CD4-positive, CD25-positive, alpha-beta regulatory T cell (primary cell): ENCODE measurements around the gene MPHOSPH9. TPM values are rescaled to one million over a fixed set of nuclear protein-coding genes. Genes with fewer than 3 reads are reported as not detected.
"Not testable (repeated sequence)": the region's sequence is repeated elsewhere in the genome, so short reads cannot be mapped to it uniquely, and the experiment has no call there.

Source experiments
- ATAC-seq, 2 donors: fragments of 150-1000 bp; cut with Tn5 transposase; one replicate each; pipeline ENCODE4 v1.10.0; 2021; ENCODE audit warnings: low read depth in 2 of 2, moderate number of reproducible peaks in 2 of 2, moderate library complexity in 1 of 2
- DNase-seq, 3 donors: peaks; one replicate each; pipeline versions ENCODE4 v3.0.0 to v3.0.0-alpha.2; 2012 to 2022; ENCODE audit warnings: mixed read lengths in 1 of 3
- H3K27ac ChIP-seq: one replicate; pipeline ENCODE4 v1.7.0; 2013; ENCODE audit warnings: mild to moderate bottlenecking, low read length; ENCODE audit not compliant: insufficient read depth, poor library complexity, severe bottlenecking
- H3K27me3 ChIP-seq: one replicate; pipeline ENCODE4 v1.7.0; 2013; ENCODE audit warnings: low read length; ENCODE audit not compliant: control insufficient read depth, insufficient read depth
- H3K36me3 ChIP-seq: one replicate; pipeline ENCODE4 v1.7.0; 2013; ENCODE audit warnings: mild to moderate bottlenecking, low read length, moderate library complexity; ENCODE audit not compliant: control insufficient read depth, insufficient read depth
- H3K4me1 ChIP-seq: 2 replicates; pipeline ENCODE4 v1.7.0; 2013; ENCODE audit warnings: mild to moderate bottlenecking, low read length; ENCODE audit not compliant: insufficient read depth, control insufficient read depth, poor library complexity, severe bottlenecking
- H3K4me3 ChIP-seq: one replicate; pipeline ENCODE4 v1.7.0; 2013; ENCODE audit warnings: low read depth, mild to moderate bottlenecking, low read length, moderate library complexity
- H3K9me3 ChIP-seq, 2 experiments: 1 replicate in 1 of 2; 2 replicates in 1 of 2; pipeline ENCODE4 v1.7.0; 2013; ENCODE audit warnings: low read length in 2 of 2, mild to moderate bottlenecking in 1 of 2, moderate library complexity in 1 of 2; ENCODE audit not compliant: control insufficient read depth in 2 of 2
- H3K27ac Mint-ChIP-seq, 3 donors: one replicate each; pipeline ENCODE4 v1.8.0; 2020 to 2022; ENCODE audit warnings: mild to moderate bottlenecking in 3 of 3, mixed read lengths in 3 of 3, moderate library complexity in 2 of 3
- H3K27me3 Mint-ChIP-seq: one replicate; pipeline ENCODE4 v1.8.0; 2022; ENCODE audit warnings: mild to moderate bottlenecking, mixed read lengths
- H3K36me3 Mint-ChIP-seq: one replicate; pipeline ENCODE4 v1.8.0; 2020; ENCODE audit warnings: mixed read lengths
- H3K4me1 Mint-ChIP-seq, 4 donors: one replicate each; pipeline ENCODE4 v1.8.0; 2020 to 2022; ENCODE audit warnings: mixed read lengths in 4 of 4, mild to moderate bottlenecking in 1 of 4
- H3K4me3 Mint-ChIP-seq, 4 donors: one replicate each; pipeline ENCODE4 v1.8.0; 2020 to 2022; ENCODE audit warnings: mild to moderate bottlenecking in 4 of 4, mixed read lengths in 4 of 4, moderate library complexity in 3 of 4
- H3K9me3 Mint-ChIP-seq, 7 donors: one replicate each; pipeline ENCODE4 v1.8.0; 2020 to 2022; ENCODE audit warnings: mixed read lengths in 7 of 7, mild to moderate bottlenecking in 3 of 7, moderate library complexity in 2 of 7
- polyA plus RNA-seq, 4 donors: library from polyadenylated mRNA; unstranded; fragments of 300-500 nt; fragmentation: Illumina TruSeq; gene quantifications; one replicate each; pipeline ENCODE4 v1.2.3, GENCODE V29; 2021
- total RNA-seq: library from RNA; stranded (reverse); gene quantifications from one replicate; pipeline ENCODE4 v1.2.3, GENCODE V29; 2022

The MPHOSPH9 gene
- total and polyA plus RNA-seq, 5 donors from 2014 or later: 30.9 to 83.5 (median 48.2) TPM

GRCh38 chr12:123229051-123229450 lies 3.9 kb downstream of the MPHOSPH9 start:
- H3K4me3 ChIP-seq: peak overlapping the region; percentile 88
- DNase-seq: no peak

GRCh38 chr12:123227581-123228258 lies 5.2 kb downstream of the MPHOSPH9 start:
- Mint-ChIP-seq H3K4me3 (peak overlapping the region in 3 of 4 donors; percentile 26 to 54 (median 38)), H3K27me3 (peaks cover 4% of the 10 kb centered on the region), H3K4me1 (peaks cover 12 to 75% (median 56%) of the 10 kb centered on the region in 4 donors), H3K9me3 (peaks cover 0 to 2% (median 0%) of the 10 kb centered on the region in 7 donors), H3K27ac (peak overlapping the region; percentile 43 to 69 (median 46)), H3K36me3 (peaks cover 3% of the 10 kb centered on the region)
- peak overlapping the region; percentile 41 for H3K4me3 ChIP-seq
- no peaks in the 10 kb centered on the region for H3K27me3 ChIP-seq
- peak overlapping the region; percentile 68 for H3K27ac ChIP-seq
- H3K9me3 ChIP-seq: no peaks in the 10 kb centered on the region
- H3K4me1 ChIP-seq: peaks cover 74% of the 10 kb centered on the region
- ATAC-seq (no peak), DNase-seq (no peak)
- H3K36me3 ChIP-seq: peaks cover 3% of the 10 kb centered on the region

More at GRCh38 chr12:123229051-123229450, 3.9 kb downstream of the MPHOSPH9 start:
- H3K27me3 ChIP-seq: no peaks in the 10 kb centered on the region
- Mint-ChIP-seq H3K4me3 (peak overlapping the region; percentile 69 to 96 (median 82)), H3K36me3 (peaks cover 11% of the 10 kb centered on the region), H3K9me3 (peaks cover 0 to 2% (median 0%) of the 10 kb centered on the region in 7 donors), H3K27me3 (peaks cover 4% of the 10 kb centered on the region), H3K27ac (peak overlapping the region; percentile 76 to 99 (median 78)), H3K4me1 (peaks cover 12 to 77% (median 53%) of the 10 kb centered on the region in 4 donors)
- peaks cover 70% of the 10 kb centered on the region for H3K4me1 ChIP-seq
- H3K36me3 ChIP-seq: peaks cover 3% of the 10 kb centered on the region
- peak overlapping the region; percentile 68 for H3K27ac ChIP-seq
- ATAC-seq: no peak
- no peaks in the 10 kb centered on the region for H3K9me3 ChIP-seq

GRCh38 chr12:123225443-123225842 lies 7.5 kb downstream of the MPHOSPH9 start:
- Mint-ChIP-seq H3K4me3 (no peak overlapping the region), H3K36me3 (peaks cover 8% of the 10 kb centered on the region), H3K9me3 (no peaks in the 10 kb centered on the region), H3K27ac (peak overlapping the region in 1 of 3 donors; percentile 91), H3K4me1 (peaks cover 17 to 65% (median 50%) of the 10 kb centered on the region in 4 donors), H3K27me3 (no peaks in the 10 kb centered on the region)
- H3K4me3 ChIP-seq: no peak overlapping the region
- H3K27ac ChIP-seq: no peak overlapping the region
- H3K9me3 ChIP-seq: no peaks in the 10 kb centered on the region
- H3K36me3 ChIP-seq: peaks cover 15% of the 10 kb centered on the region
- H3K27me3 ChIP-seq: no peaks in the 10 kb centered on the region
- DNase-seq (no peak), ATAC-seq (no peak)
- H3K4me1 ChIP-seq: peaks cover 54% of the 10 kb centered on the region

- DNase-seq (peak; percentile 14 to 66 (median 49)), ATAC-seq (peak; percentile 88 to 90)
- peak overlapping the region; percentile 84 to 98 (median 95) for H3K27ac Mint-ChIP-seq
- Histone ChIP-seq H3K4me3 (peak overlapping the region; percentile 77), H3K9me3 (no peaks in the 10 kb centered on the region), H3K27ac (peak overlapping the region; percentile 66), H3K27me3 (no peaks in the 10 kb centered on the region), H3K4me1 (peaks cover 34% of the 10 kb centered on the region), H3K36me3 (peaks cover 28% of the 10 kb centered on the region)
- H3K4me3 Mint-ChIP-seq: peak overlapping the region; percentile 49 to 86 (median 72)
- peaks cover 11 to 43% (median 32%) of the 10 kb centered on the region in 4 donors for H3K4me1 Mint-ChIP-seq
- peaks cover 8% of the 10 kb centered on the region for H3K36me3 Mint-ChIP-seq
- H3K9me3 Mint-ChIP-seq: no peaks in the 10 kb centered on the region
- H3K27me3 Mint-ChIP-seq: no peaks in the 10 kb centered on the region
These were observed 9.7 kb downstream of the MPHOSPH9 start for GRCh38 chr12:123223241-123223668.

- H3K4me3 ChIP-seq, H3K27ac ChIP-seq, ATAC-seq, DNase-seq, H3K4me1 ChIP-seq, H3K4me1 Mint-ChIP-seq, H3K27me3 Mint-ChIP-seq, H3K9me3 Mint-ChIP-seq, H3K27me3 ChIP-seq, H3K9me3 ChIP-seq, H3K27ac Mint-ChIP-seq, H3K4me3 Mint-ChIP-seq: not testable (repeated sequence)
- peaks cover 26% of the 10 kb centered on the region for H3K36me3 Mint-ChIP-seq
- H3K36me3 ChIP-seq: peaks cover 62% of the 10 kb centered on the region
These were observed 25.1 kb downstream of the MPHOSPH9 start for GRCh38 chr12:123207815-123208214.

- not testable (repeated sequence) for H3K27ac ChIP-seq, H3K9me3 Mint-ChIP-seq, DNase-seq, H3K27me3 Mint-ChIP-seq, H3K27ac Mint-ChIP-seq, H3K4me3 ChIP-seq, H3K4me1 ChIP-seq, H3K9me3 ChIP-seq, H3K4me3 Mint-ChIP-seq, H3K4me1 Mint-ChIP-seq, H3K27me3 ChIP-seq, ATAC-seq
- peaks cover 24% of the 10 kb centered on the region for H3K36me3 Mint-ChIP-seq
- H3K36me3 ChIP-seq: peaks cover 65% of the 10 kb centered on the region
These were observed 26.1 kb downstream of the MPHOSPH9 start for GRCh38 chr12:123206794-123207193.

GRCh38 chr12:123200414-123200813 lies 32.5 kb downstream of the MPHOSPH9 start:
- Histone ChIP-seq H3K4me1 (peaks cover 4% of the 10 kb centered on the region), H3K27ac (peak overlapping the region; percentile 26), H3K36me3 (peaks cover 34% of the 10 kb centered on the region), H3K4me3 (peak overlapping the region; percentile 27), H3K27me3 (no peaks in the 10 kb centered on the region), H3K9me3 (no peaks in the 10 kb centered on the region)
- Mint-ChIP-seq H3K9me3 (no peaks in the 10 kb centered on the region), H3K36me3 (peaks cover 21% of the 10 kb centered on the region), H3K27me3 (no peaks in the 10 kb centered on the region), H3K27ac (peak overlapping the region; percentile 85 to 94 (median 85)), H3K4me3 (peak overlapping the region in 2 of 4 donors; percentile 33 to 35), H3K4me1 (peaks cover 10 to 22% (median 16%) of the 10 kb centered on the region in 4 donors)
- peak in 2 of 3 donors; percentile 20 to 42 for DNase-seq
- peak; percentile 18 to 40 for ATAC-seq
